Measurements from ENCODE around the gene ARID5B.

Gene ARID5B

DNA sequence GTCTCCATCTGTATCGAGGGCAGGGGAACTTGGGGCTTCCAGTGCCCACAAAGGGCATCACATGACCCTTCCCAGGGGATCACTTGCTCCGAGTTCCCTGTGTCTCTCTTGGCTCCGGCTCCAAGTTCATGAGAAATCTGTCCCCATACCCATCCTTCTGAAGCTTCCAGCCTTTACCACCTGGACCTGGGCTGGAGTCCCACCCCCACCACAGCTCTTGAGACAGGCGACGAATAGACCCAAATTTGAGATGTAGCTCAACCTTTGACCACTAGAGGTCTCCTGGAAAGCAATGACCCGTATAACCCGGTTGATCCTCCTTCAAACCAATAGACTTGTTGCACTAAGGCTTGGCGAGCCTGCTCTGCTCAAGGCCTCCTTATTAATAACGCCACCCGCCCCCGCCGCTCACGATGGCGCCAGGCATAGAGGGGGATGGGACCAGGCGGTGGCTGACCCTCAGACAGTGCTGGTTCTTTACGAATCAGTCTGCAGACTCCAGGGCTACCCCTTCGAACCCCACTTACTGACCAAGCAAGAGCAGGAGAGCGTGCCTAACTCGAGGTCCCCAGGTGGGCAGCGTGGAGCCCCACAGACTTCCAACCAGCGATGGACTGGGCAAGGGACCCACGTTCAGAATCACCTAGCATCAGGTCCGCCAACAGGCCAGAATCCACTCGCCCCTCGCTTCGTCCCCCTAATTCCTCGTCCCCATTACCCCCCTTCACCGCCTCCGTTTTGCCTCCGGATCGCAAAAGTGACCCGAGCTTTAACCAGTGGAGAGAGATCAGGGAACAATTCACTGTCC lies 4.4 kb upstream of the ARID5B start (continued):
- TF ChIP-seq, protein P1, sequence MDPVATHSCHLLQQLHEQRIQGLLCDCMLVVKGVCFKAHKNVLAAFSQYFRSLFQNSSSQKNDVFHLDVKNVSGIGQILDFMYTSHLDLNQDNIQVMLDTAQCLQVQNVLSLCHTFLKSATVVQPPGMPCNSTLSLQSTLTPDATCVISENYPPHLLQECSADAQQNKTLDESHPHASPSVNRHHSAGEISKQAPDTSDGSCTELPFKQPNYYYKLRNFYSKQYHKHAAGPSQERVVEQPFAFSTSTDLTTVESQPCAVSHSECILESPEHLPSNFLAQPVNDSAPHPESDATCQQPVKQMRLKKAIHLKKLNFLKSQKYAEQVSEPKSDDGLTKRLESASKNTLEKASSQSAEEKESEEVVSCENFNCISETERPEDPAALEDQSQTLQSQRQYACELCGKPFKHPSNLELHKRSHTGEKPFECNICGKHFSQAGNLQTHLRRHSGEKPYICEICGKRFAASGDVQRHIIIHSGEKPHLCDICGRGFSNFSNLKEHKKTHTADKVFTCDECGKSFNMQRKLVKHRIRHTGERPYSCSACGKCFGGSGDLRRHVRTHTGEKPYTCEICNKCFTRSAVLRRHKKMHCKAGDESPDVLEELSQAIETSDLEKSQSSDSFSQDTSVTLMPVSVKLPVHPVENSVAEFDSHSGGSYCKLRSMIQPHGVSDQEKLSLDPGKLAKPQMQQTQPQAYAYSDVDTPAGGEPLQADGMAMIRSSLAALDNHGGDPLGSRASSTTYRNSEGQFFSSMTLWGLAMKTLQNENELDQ (tag by site-specific recombination; IDR thresholded peaks at IDR 0.05; ENCODE audit: low read depth), result no peak
- TF ChIP-seq ZNF701 (tag by site-specific recombination; IDR thresholded peaks at IDR 0.05) (no peak), ZBTB48 (tag by site-specific recombination; IDR thresholded peaks at IDR 0.05) (no peak), KLF1 (tag by site-specific recombination; IDR thresholded peaks at IDR 0.05) (no peak), ZNF24 (tag by site-specific recombination; IDR thresholded peaks at IDR 0.05) (no peak), FEZF1 (tag by site-specific recombination; IDR thresholded peaks at IDR 0.05) (no peak), ZNF16 (tag by site-specific recombination; IDR thresholded peaks at IDR 0.05; ENCODE audit: low read depth) (no peak), ZNF513 (tag by site-specific recombination; IDR thresholded peaks at IDR 0.05) (no peak), ZNF221 (tag by site-specific recombination; IDR thresholded peaks at IDR 0.05; ENCODE audit: borderline replicate concordance) (no peak), EGR2 (tag by site-specific recombination; IDR thresholded peaks at IDR 0.05; ENCODE audit: low read depth) (0 out of 2 replicates have a peak, but pooled peaks have one; percentile 33), ZNF223 (tag by site-specific recombination; IDR thresholded peaks at IDR 0.05) (no peak), ZNF600 (tag by site-specific recombination; IDR thresholded peaks at IDR 0.05) (peak; percentile 42; the same call in 1 of the 2 replicates), ZNF776 (tag by site-specific recombination; IDR thresholded peaks at IDR 0.05; ENCODE audit: borderline replicate concordance) (no peak), OSR2 (tag by site-specific recombination; IDR thresholded peaks at IDR 0.05) (no peak), ZNF214 (tag by site-specific recombination; IDR thresholded peaks at IDR 0.05; ENCODE audit: borderline replicate concordance) (no peak), ZNF510 (tag by site-specific recombination; IDR thresholded peaks at IDR 0.05; ENCODE audit: insufficient replicate concordance) (no peak), ZNF184 (tag by site-specific recombination; IDR thresholded peaks at IDR 0.05) (no peak)
- TF ChIP-seq, protein P2, sequence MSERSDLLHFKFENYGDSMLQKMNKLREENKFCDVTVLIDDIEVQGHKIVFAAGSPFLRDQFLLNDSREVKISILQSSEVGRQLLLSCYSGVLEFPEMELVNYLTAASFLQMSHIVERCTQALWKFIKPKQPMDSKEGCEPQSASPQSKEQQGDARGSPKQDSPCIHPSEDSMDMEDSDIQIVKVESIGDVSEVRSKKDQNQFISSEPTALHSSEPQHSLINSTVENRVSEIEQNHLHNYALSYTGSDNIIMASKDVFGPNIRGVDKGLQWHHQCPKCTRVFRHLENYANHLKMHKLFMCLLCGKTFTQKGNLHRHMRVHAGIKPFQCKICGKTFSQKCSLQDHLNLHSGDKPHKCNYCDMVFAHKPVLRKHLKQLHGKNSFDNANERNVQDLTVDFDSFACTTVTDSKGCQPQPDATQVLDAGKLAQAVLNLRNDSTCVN (tag by site-specific recombination; optimal IDR thresholded peaks at IDR 0.05), result no peak
- TF ChIP-seq, protein P3, sequence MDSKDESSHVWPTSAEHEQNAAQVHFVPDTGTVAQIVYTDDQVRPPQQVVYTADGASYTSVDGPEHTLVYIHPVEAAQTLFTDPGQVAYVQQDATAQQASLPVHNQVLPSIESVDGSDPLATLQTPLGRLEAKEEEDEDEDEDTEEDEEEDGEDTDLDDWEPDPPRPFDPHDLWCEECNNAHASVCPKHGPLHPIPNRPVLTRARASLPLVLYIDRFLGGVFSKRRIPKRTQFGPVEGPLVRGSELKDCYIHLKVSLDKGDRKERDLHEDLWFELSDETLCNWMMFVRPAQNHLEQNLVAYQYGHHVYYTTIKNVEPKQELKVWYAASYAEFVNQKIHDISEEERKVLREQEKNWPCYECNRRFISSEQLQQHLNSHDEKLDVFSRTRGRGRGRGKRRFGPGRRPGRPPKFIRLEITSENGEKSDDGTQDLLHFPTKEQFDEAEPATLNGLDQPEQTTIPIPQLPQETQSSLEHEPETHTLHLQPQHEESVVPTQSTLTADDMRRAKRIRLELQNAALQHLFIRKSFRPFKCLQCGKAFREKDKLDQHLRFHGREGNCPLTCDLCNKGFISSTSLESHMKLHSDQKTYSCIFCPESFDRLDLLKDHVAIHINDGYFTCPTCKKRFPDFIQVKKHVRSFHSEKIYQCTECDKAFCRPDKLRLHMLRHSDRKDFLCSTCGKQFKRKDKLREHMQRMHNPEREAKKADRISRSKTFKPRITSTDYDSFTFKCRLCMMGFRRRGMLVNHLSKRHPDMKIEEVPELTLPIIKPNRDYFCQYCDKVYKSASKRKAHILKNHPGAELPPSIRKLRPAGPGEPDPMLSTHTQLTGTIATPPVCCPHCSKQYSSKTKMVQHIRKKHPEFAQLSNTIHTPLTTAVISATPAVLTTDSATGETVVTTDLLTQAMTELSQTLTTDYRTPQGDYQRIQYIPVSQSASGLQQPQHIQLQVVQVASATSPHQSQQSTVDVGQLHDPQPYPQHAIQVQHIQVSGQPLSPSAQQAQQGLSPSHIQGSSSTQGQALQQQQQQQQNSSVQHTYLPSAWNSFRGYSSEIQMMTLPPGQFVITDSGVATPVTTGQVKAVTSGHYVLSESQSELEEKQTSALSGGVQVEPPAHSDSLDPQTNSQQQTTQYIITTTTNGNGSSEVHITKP (tag by site-specific recombination; IDR thresholded peaks at IDR 0.05), result peak; percentile 98
- TF ChIP-seq, protein P4, sequence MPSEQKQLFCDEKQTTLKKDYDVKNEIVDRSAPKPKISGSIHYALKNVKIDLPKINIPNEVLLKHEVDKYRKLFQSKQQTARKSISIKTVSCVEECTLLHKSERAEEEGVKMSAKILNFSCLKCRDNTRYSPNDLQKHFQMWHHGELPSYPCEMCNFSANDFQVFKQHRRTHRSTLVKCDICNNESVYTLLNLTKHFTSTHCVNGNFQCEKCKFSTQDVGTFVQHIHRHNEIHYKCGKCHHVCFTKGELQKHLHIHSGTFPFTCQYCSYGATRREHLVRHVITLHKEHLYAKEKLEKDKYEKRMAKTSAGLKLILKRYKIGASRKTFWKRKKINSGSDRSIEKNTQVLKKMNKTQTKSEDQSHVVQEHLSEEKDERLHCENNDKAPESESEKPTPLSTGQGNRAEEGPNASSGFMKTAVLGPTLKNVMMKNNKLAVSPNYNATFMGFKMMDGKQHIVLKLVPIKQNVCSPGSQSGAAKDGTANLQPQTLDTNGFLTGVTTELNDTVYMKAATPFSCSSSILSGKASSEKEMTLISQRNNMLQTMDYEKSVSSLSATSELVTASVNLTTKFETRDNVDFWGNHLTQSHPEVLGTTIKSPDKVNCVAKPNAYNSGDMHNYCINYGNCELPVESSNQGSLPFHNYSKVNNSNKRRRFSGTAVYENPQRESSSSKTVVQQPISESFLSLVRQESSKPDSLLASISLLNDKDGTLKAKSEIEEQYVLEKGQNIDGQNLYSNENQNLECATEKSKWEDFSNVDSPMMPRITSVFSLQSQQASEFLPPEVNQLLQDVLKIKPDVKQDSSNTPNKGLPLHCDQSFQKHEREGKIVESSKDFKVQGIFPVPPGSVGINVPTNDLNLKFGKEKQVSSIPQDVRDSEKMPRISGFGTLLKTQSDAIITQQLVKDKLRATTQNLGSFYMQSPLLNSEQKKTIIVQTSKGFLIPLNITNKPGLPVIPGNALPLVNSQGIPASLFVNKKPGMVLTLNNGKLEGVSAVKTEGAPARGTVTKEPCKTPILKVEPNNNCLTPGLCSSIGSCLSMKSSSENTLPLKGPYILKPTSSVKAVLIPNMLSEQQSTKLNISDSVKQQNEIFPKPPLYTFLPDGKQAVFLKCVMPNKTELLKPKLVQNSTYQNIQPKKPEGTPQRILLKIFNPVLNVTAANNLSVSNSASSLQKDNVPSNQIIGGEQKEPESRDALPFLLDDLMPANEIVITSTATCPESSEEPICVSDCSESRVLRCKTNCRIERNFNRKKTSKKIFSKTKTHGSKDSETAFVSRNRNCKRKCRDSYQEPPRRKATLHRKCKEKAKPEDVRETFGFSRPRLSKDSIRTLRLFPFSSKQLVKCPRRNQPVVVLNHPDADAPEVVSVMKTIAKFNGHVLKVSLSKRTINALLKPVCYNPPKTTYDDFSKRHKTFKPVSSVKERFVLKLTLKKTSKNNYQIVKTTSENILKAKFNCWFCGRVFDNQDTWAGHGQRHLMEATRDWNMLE (tag by site-specific recombination; conservative IDR thresholded peaks at IDR 0.05; ENCODE audit: low read depth), result no peak
- TF ChIP-seq, protein P5, sequence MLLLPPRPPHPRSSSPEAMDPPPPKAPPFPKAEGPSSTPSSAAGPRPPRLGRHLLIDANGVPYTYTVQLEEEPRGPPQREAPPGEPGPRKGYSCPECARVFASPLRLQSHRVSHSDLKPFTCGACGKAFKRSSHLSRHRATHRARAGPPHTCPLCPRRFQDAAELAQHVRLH (tag by site-specific recombination; IDR thresholded peaks at IDR 0.05), result no peak
- TF ChIP-seq, protein P6, sequence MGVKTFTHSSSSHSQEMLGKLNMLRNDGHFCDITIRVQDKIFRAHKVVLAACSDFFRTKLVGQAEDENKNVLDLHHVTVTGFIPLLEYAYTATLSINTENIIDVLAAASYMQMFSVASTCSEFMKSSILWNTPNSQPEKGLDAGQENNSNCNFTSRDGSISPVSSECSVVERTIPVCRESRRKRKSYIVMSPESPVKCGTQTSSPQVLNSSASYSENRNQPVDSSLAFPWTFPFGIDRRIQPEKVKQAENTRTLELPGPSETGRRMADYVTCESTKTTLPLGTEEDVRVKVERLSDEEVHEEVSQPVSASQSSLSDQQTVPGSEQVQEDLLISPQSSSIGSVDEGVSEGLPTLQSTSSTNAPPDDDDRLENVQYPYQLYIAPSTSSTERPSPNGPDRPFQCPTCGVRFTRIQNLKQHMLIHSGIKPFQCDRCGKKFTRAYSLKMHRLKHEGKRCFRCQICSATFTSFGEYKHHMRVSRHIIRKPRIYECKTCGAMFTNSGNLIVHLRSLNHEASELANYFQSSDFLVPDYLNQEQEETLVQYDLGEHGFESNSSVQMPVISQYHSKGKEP (tag by site-specific recombination; IDR thresholded peaks at IDR 0.05), result peak; percentile 47; the same call in 1 of the 2 replicates

Data from HEK293 (cell line).